K562 (cell line): ENCODE measurements around the gene NRGN. TPM values are rescaled to one million over a fixed set of nuclear protein-coding genes. Genes with fewer than 3 reads are reported as not detected.

Source experiments
- ATAC-seq: fragments of 200-7000 bp; cut with Tn5 transposase; 3 replicates; pipeline ENCODE4 v1.9.1; 2020; ENCODE audit warnings: moderate library complexity
- BruUV-seq: library from RNA; stranded (reverse); fragments of 400-500 nt; replicated peaks from 2 replicates; lab custom pipeline; 2021; lab: Mats Ljungman, UMichigan
- CTCF ChIA-PET: fragments of 300-600 bp; formaldehyde crosslinking; extraction: SDS; loops from one replicate; lab custom pipeline; 2021; ENCODE audit warnings: low intra/inter-chr PET ratio; lab: Yijun Ruan, JAX
- POLR2A ChIA-PET: fragments of 300-600, 350-650 bp; sonication (Branson Sonifier 250); formaldehyde crosslinking; extraction: SDS; loops from one replicate; lab custom pipeline; 2021; ENCODE audit warnings: antibody characterized with exemption, inconsistent platforms; lab: Yijun Ruan, JAX
- DNase-seq, 4 experiments: peaks; one replicate each; pipeline versions ENCODE4 v3.0.0 to v3.0.0-alpha.2; 2011 to 2018; ENCODE audit warnings: low spot score in 3 of 4, mixed read lengths in 3 of 4; ENCODE audit errors: extremely low read depth in 1 of 4
- FAIRE-seq: peaks from 2 replicates; lab custom pipeline; 2011; peaks lifted over from hg19 to GRCh38; lab: Jason Lieb, UNC
- H2AFZ ChIP-seq: 2 replicates; pipeline ENCODE4 v1.6.0; 2011; ENCODE audit warnings: low read depth, low read length, control low read depth, inconsistent platforms
- H3K27ac ChIP-seq: fragments of 200-600 bp; 3 replicates; pipeline ENCODE4 v1.8.0; 2011; ENCODE audit warnings: low read depth, mild to moderate bottlenecking, control low read depth, inconsistent platforms, low read length, moderate library complexity, mixed read lengths; ENCODE audit errors: extremely low read depth
- H3K27me3 ChIP-seq, 2 experiments: fragments of 300-600 bp in 1 of 2; 2 replicates in 1 of 2; 3 replicates in 1 of 2; pipeline versions ENCODE4 v1.6.0 to v1.8.0; 2011; ENCODE audit warnings: inconsistent platforms in 2 of 2, low read length in 2 of 2, mild to moderate bottlenecking in 1 of 2, mixed read lengths in 1 of 2, moderate library complexity in 1 of 2; ENCODE audit not compliant: control insufficient read depth in 2 of 2, insufficient read depth in 2 of 2
- H3K36me3 ChIP-seq: fragments of 300-600 bp; 3 replicates; pipeline ENCODE4 v1.8.0; 2011; ENCODE audit warnings: mild to moderate bottlenecking, low read length, inconsistent platforms; ENCODE audit not compliant: control insufficient read depth, insufficient read depth
- H3K4me1 ChIP-seq, 2 experiments: fragments of 200-600 bp in 1 of 2; replicated peaks in 1 of 2; 2 replicates in 1 of 2; 3 replicates in 1 of 2; pipeline versions ENCODE4 v1.5.1 to v1.8.0; 2011; ENCODE audit warnings: inconsistent platforms in 2 of 2, low read length in 2 of 2, mild to moderate bottlenecking in 1 of 2, mixed read lengths in 1 of 2, moderate library complexity in 1 of 2; ENCODE audit not compliant: control insufficient read depth in 2 of 2, insufficient read depth in 2 of 2
- H3K4me2 ChIP-seq: 2 replicates; pipeline ENCODE4 v1.6.1; 2011; ENCODE audit warnings: low read length, control low read depth, inconsistent platforms, mixed read lengths; ENCODE audit not compliant: insufficient read depth
- H3K4me3 ChIP-seq: fragments of 200-600 bp; sonication (generic), shearing (Covaris generic); 2 replicates; pipeline ENCODE4 v1.5.1; 2016; ENCODE audit warnings: control low read depth, inconsistent platforms
- H3K79me2 ChIP-seq: fragments of 200-600 bp; 3 replicates; pipeline ENCODE4 v1.8.0; 2011; ENCODE audit warnings: low read length, inconsistent platforms; ENCODE audit not compliant: control insufficient read depth, insufficient read depth
- H3K9ac ChIP-seq, 2 experiments: 2 replicates each; pipeline versions ENCODE4 v1.6.0 to v1.6.1; 2011; ENCODE audit warnings: low read depth in 2 of 2, low read length in 2 of 2, control low read depth in 1 of 2, inconsistent platforms in 1 of 2, mild to moderate bottlenecking in 1 of 2, mixed read lengths in 1 of 2; ENCODE audit not compliant: insufficient read depth in 1 of 2
- H3K9me1 ChIP-seq: one replicate; pipeline ENCODE4 v1.6.0; 2011; ENCODE audit warnings: inconsistent platforms, mild to moderate bottlenecking, low read length, moderate library complexity; ENCODE audit not compliant: control insufficient read depth, insufficient read depth
- H3K9me3 ChIP-seq: replicated peaks from 2 replicates; pipeline ENCODE4 v1.5.1; 2011; ENCODE audit warnings: low read depth, low read length, inconsistent platforms; ENCODE audit not compliant: control insufficient read depth, insufficient read depth
- H4K20me1 ChIP-seq: replicated peaks from 2 replicates; pipeline ENCODE4 v1.6.1; 2011; ENCODE audit warnings: low read length, inconsistent platforms, mixed read lengths; ENCODE audit not compliant: control insufficient read depth, insufficient read depth
- CREM ChIP-seq: IDR thresholded peaks from 2 replicates; pipeline ENCODE4 v1.6.1; 2014; ENCODE audit warnings: antibody characterized with exemption, low read depth
- PATZ1 ChIP-seq: fragments of 250-450 bp; sonication (Bioruptor Pico); IDR thresholded peaks from 2 replicates; pipeline ENCODE4 v1.5.0; 2020; ENCODE audit warnings: mild to moderate bottlenecking, borderline replicate concordance
- RBM22 ChIP-seq: fragments of 200-400 bp; formaldehyde crosslinking; IDR thresholded peaks from 2 replicates; pipeline ENCODE4 v1.6.1; 2018; ENCODE audit warnings: low read length, low read depth; ENCODE audit not compliant: poor library complexity, severe bottlenecking
- SAP30 ChIP-seq: fragments of 200-600 bp; sonication (generic); IDR thresholded peaks from 2 replicates; pipeline ENCODE4 v1.6.1; 2012; ENCODE audit warnings: borderline replicate concordance, low read depth, mild to moderate bottlenecking, moderate library complexity, low read length, control low read depth, inconsistent platforms; ENCODE audit not compliant: insufficient read depth, poor library complexity, severe bottlenecking
- SRSF3 ChIP-seq: fragments of 200-400 bp; formaldehyde crosslinking; IDR thresholded peaks from 2 replicates; pipeline ENCODE4 v1.6.1; 2016; ENCODE audit warnings: mild to moderate bottlenecking, low read length, moderate library complexity; ENCODE audit not compliant: insufficient read depth
- THAP12 ChIP-seq: fragments of 250-450 bp; sonication (Bioruptor Pico); IDR thresholded peaks from 2 replicates; pipeline ENCODE4 v1.9.0; 2021; ENCODE audit warnings: mild to moderate bottlenecking, inconsistent platforms
- ZNF197 ChIP-seq: fragments of 200-800 bp; sonication (Bioruptor generic); IDR thresholded peaks from 2 replicates; pipeline ENCODE4 v1.6.1; 2016; ENCODE audit warnings: low read depth, missing genetic modification characterization, missing compliant biosample characterization
- ZNF24 ChIP-seq: fragments of 450-650 bp; IDR thresholded peaks from 2 replicates; pipeline ENCODE4 v1.6.1; 2016
- ZNF318 ChIP-seq, 2 experiments: fragments of 450-650 bp; IDR thresholded peaks; 2 replicates each; pipeline ENCODE4 v1.6.1; 2016; ENCODE audit warnings: mild to moderate bottlenecking in 2 of 2, borderline replicate concordance in 1 of 2, low read depth in 1 of 2, moderate library complexity in 1 of 2
- WGBS: fragments of 100-300 bp; shearing (Covaris generic); methylation state at CpG from one replicate; pipeline ENCODE4 v1.1.6; 2016; ENCODE audit warnings: low coverage, mixed read lengths; ENCODE audit not compliant: insufficient coverage; ENCODE audit errors: missing lambda C conversion rate; 5-methylcytosine and 5-hydroxymethylcytosine counted together
- in situ Hi-C: fragments of 300-500 bp; cut with MboI; formaldehyde crosslinking; loops from 4 replicates; pipeline ENCODE4 v1.15.0; 2018; ENCODE audit warnings: inconsistent platforms, mixed read lengths
- intact Hi-C: fragments of 100-400 bp; cut with micrococcal nuclease; formaldehyde crosslinking; loops from 2 replicates; pipeline ENCODE4 v1.14.2; 2022
- polyA plus RNA-seq, 8 experiments: library from polyadenylated mRNA; depleted of rRNA in 4 of 8; stranded (reverse) in 5 of 8; unstranded in 3 of 8; fragments of >200 nt; fragmentation: Nextera tagmentation in 2 of 8; fragmentation: Illumina TruSeq in 1 of 8; extraction: Ambion mirVana in 2 of 8; extraction: Trizol in 1 of 8; gene quantifications; 2 replicates each; pipeline versions ENCODE4 v1.2.1 to v1.2.3, GENCODE V29; 2011 to 2014; ENCODE audit warnings: inconsistent platforms in 1 of 8, missing spikeins in 1 of 8
- total RNA-seq, 7 experiments: library from RNA; depleted of rRNA in 6 of 7; stranded (reverse); fragments of >200 nt in 6 of 7; fragmentation: Illumina TruSeq in 2 of 7; extraction: Trizol in 2 of 7; gene quantifications; 2 replicates each; pipeline versions ENCODE4 v1.2.1 to v1.2.3, GENCODE V29; 2011 to 2021; ENCODE audit warnings: low replicate concordance in 1 of 7

Gene NRGN
- total and polyA plus RNA-seq, 9 of the 15 experiments (the other 6 are each of a cell fraction or from before 2014, with no cell fraction given), result 0.29 to 7.8 (median 3.5) TPM; not detected in 2

GRCh38 chr11:124753624-124754023, 13.9 kb downstream of the NRGN start:
- in situ Hi-C loops (no loop called here), intact Hi-C loops (no loop called here)
- Histone ChIP-seq H3K4me2 (no peak overlapping the region), H3K4me3 (no peak overlapping the region), H3K79me2 (no peaks in the 10 kb centered on the region), H3K36me3 (no peaks in the 10 kb centered on the region), H3K9ac (no peak overlapping the region), H2AFZ (no peak overlapping the region), H3K9me3 (no peaks in the 10 kb centered on the region), H4K20me1 (no peaks in the 10 kb centered on the region), H3K27ac (no peak overlapping the region), H3K9me1 (no peaks in the 10 kb centered on the region), H3K27me3 (peaks cover 9 to 59% of the 10 kb centered on the region in 2 experiments; a peak in 4 of 5 replicates), H3K4me1 (peaks cover 11 to 19% of the 10 kb centered on the region in 2 experiments; a peak in 4 of 5 replicates)
- ATAC-seq, result no peak
- ChIA-PET CTCF (no interaction called here), POLR2A (interaction anchor here (0.7 to 1.5 kb wide), 4 partner anchors 9 to 80 kb away, joined by 3 to 4 read pairs (median 3); partner anchors contain the start of genes SIAE and SPA17)
- no TSS peak for BruUV-seq
- WGBS, result 62% methylated on average over 5 of the region's 7 CpGs
- no peak for DNase-seq
- FAIRE-seq, result no peak
- TF ChIP-seq ZNF197 (CRISPR knock-in tag) (no peak), PATZ1 (no peak), ZNF318 (IDR thresholded peaks at IDR 0.05; ENCODE audit: borderline replicate concordance in 1 of 2, low read depth in 1 of 2) (no peak), RBM22 (no peak), SRSF3 (no peak), CREM (no peak), SAP30 (no peak), THAP12 (CRISPR knock-in tag) (no peak), ZNF24 (no peak)
